ENCODE measurements around the gene EDNRA. TPM values are rescaled to one million over a fixed set of nuclear protein-coding genes. Genes with fewer than 3 reads are reported as not detected.

EDNRA gene
- total and polyA plus RNA-seq, 4 donors = 3.7 to 99.7 (median 11.1) TPM

DNA sequence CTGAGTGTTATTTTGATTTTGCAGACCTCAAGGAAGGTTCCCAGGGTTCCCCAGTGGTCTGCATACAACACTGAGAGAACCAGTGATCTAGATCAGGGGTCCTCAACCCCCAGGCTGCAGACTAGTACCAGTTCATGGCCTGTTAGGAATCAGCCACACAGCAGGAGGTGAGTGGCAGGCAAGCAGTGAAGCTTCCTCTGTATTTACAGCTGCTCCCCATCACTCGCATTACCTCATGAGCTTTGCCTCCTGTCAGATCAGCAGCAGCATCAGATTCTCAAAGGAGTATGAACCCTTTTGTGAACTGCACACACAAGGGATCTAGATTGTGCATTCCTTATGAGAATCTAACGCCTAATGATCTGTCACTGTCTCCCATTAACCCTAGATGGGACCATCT lies 28.5 kb downstream of the EDNRA start:
- Histone ChIP-seq H3K27ac (ENCODE audit: low read depth in 1 of 2, low read length in 1 of 2) (no peak overlapping the region), H3K9ac (ENCODE audit: insufficient read depth in 1 of 2, low read length in 2 of 2) (no peak overlapping the region), H3K4me3 (no peak overlapping the region), H3K27me3 (ENCODE audit: control insufficient read depth in 3 of 3, insufficient read depth in 3 of 3, low read length in 2 of 3) (no peaks in the 10 kb centered on the region), H3K9me3 (ENCODE audit: control insufficient read depth in 4 of 4, insufficient read depth in 3 of 4, low read length in 3 of 4) (no peaks in the 10 kb centered on the region), H3K36me3 (ENCODE audit: control insufficient read depth in 4 of 4, insufficient read depth in 4 of 4, low read length in 4 of 4) (peaks cover 0 to 14% (median 3%) of the 10 kb centered on the region in 4 donors), H3K4me1 (ENCODE audit: control insufficient read depth in 5 of 5, insufficient read depth in 5 of 5, low read length in 5 of 5) (peaks cover 0 to 6% (median 3%) of the 10 kb centered on the region in 5 donors)
- no peak for DNase-seq
- no peak for ATAC-seq (ENCODE audit: insufficient read depth, low FRiP score)
- TF ChIP-seq, protein P1, sequence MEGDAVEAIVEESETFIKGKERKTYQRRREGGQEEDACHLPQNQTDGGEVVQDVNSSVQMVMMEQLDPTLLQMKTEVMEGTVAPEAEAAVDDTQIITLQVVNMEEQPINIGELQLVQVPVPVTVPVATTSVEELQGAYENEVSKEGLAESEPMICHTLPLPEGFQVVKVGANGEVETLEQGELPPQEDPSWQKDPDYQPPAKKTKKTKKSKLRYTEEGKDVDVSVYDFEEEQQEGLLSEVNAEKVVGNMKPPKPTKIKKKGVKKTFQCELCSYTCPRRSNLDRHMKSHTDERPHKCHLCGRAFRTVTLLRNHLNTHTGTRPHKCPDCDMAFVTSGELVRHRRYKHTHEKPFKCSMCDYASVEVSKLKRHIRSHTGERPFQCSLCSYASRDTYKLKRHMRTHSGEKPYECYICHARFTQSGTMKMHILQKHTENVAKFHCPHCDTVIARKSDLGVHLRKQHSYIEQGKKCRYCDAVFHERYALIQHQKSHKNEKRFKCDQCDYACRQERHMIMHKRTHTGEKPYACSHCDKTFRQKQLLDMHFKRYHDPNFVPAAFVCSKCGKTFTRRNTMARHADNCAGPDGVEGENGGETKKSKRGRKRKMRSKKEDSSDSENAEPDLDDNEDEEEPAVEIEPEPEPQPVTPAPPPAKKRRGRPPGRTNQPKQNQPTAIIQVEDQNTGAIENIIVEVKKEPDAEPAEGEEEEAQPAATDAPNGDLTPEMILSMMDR (IDR thresholded peaks at IDR 0.05; ENCODE audit: control extremely low read depth, extremely low read depth) = no peak
- 70 to 75% methylated on average over 2 of the region's 2 CpGs for WGBS, 2 donors

DNA sequence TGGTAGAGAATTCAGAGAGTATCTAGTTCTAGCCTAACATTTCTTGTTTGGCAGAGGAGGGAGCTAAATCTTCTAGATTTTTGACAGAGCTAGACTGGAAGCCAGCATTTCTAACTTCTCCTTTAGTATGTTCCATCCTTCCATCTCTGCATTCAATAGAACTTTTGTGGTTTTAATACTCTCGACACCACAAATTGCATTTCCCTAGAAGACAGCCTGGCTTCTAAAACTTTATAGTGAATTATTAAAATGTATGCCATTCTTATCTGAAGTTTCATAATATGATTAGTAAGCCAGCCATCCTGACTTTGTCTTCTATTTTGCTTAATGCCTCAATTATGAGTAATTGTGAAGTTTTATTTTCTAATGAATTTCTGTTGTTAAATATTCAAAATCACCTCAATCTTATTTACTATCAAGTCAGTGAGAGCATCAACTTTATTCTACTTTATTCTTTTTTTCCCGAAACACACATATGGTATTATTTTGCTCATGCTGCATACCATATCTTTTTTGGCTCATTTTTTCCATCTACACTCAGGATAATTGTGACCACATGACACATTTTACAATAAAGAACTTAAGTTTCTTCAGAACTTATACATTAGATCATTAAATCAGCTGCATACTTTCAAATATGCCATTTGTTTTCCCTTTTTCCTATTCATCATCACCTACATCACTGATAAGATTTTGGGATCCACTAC lies 30.2 kb downstream of the EDNRA start:
- ATAC-seq (ENCODE audit: insufficient read depth, low FRiP score) = no peak
- TF ChIP-seq, protein P1 (IDR thresholded peaks at IDR 0.05; ENCODE audit: control extremely low read depth, extremely low read depth) = no peak
- no peak overlapping the region for H3K27ac ChIP-seq (ENCODE audit: low read depth in 1 of 2, low read length in 1 of 2)
- H3K27me3 ChIP-seq (ENCODE audit: control insufficient read depth in 3 of 3, insufficient read depth in 3 of 3, low read length in 2 of 3) = no peaks in the 10 kb centered on the region
- no peak overlapping the region for H3K9ac ChIP-seq (ENCODE audit: insufficient read depth in 1 of 2, low read length in 2 of 2)
- DNase-seq = no peak
- 77 to 81% methylated on average over 2 of the region's 2 CpGs for WGBS, 2 donors
- H3K9me3 ChIP-seq (ENCODE audit: control insufficient read depth in 4 of 4, insufficient read depth in 3 of 4, low read length in 3 of 4) = no peaks in the 10 kb centered on the region
- H3K4me1 ChIP-seq (ENCODE audit: control insufficient read depth in 5 of 5, insufficient read depth in 5 of 5, low read length in 5 of 5) = peaks cover 0 to 18% (median 5%) of the 10 kb centered on the region in 5 donors
- H3K36me3 ChIP-seq (ENCODE audit: control insufficient read depth in 4 of 4, insufficient read depth in 4 of 4, low read length in 4 of 4) = peaks cover 0 to 14% (median 3%) of the 10 kb centered on the region in 4 donors
- no peak overlapping the region for H3K4me3 ChIP-seq

- no peak overlapping the region for H3K4me3 ChIP-seq
- DNase-seq = no peak
- TF ChIP-seq, protein P1 (IDR thresholded peaks at IDR 0.05; ENCODE audit: control extremely low read depth, extremely low read depth) = no peak
- no peaks in the 10 kb centered on the region for H3K27me3 ChIP-seq (ENCODE audit: control insufficient read depth in 3 of 3, insufficient read depth in 3 of 3, low read length in 2 of 3)
- no peak overlapping the region for H3K9ac ChIP-seq (ENCODE audit: insufficient read depth in 1 of 2, low read length in 2 of 2)
- no peak overlapping the region for H3K27ac ChIP-seq (ENCODE audit: low read depth in 1 of 2, low read length in 1 of 2)
- 83 to 84% methylated on average over 2 of the region's 2 CpGs for whole genome bisulfite sequencing, 2 donors
- H3K36me3 ChIP-seq (ENCODE audit: control insufficient read depth in 4 of 4, insufficient read depth in 4 of 4, low read length in 4 of 4) = peaks cover 0 to 6% (median 2%) of the 10 kb centered on the region in 4 donors
- no peaks in the 10 kb centered on the region for H3K9me3 ChIP-seq (ENCODE audit: control insufficient read depth in 4 of 4, insufficient read depth in 3 of 4, low read length in 3 of 4)
- peaks cover 0 to 18% (median 8%) of the 10 kb centered on the region in 5 donors for H3K4me1 ChIP-seq (ENCODE audit: control insufficient read depth in 5 of 5, insufficient read depth in 5 of 5, low read length in 5 of 5)
- no peak for ATAC-seq (ENCODE audit: insufficient read depth, low FRiP score)
Measured at GRCh38 chr4:147513091-147513490, 32.2 kb downstream of the EDNRA start.

All from lung (tissue), 12 donors.